ENCODE data around the gene IL32.
"Not testable (repeated sequence)": the region's sequence is repeated elsewhere in the genome, so short reads cannot be mapped to it uniquely, and the experiment has no call there.

DNA sequence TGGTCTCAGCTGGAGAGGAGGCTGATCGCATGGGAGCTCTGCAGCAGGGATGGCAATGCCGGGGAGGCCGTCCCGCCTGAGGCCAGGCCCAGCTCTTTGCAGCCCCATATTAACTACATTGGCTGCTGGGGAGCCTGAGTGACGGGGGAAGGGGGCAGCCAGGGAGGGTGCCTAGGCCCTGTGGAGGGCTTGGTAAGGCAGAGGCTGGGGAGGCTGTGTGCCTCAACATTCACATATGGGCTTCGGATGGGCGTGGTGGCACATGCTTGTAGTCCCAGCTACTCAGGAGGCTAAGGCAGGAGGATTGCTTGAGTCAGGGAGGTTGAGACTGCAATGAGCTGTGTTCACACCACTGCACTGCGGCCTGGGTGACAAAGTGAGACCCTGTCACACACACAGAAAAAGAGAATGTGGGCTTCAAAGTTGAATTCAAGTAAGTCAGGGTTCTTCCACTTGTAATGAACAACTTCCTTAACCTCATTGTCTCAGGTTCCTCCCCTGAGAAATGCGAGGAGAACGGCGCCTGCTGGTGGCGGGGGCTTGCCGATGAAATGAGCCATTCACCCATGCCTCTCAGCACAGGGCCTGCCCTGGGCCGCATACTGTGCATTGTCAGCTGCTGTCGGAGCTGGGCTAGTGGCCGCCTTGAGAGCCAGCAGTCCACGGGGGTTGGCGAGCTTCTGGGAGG, 7.3 kb downstream of the IL32 start:
- TF ChIP-seq, protein P1, sequence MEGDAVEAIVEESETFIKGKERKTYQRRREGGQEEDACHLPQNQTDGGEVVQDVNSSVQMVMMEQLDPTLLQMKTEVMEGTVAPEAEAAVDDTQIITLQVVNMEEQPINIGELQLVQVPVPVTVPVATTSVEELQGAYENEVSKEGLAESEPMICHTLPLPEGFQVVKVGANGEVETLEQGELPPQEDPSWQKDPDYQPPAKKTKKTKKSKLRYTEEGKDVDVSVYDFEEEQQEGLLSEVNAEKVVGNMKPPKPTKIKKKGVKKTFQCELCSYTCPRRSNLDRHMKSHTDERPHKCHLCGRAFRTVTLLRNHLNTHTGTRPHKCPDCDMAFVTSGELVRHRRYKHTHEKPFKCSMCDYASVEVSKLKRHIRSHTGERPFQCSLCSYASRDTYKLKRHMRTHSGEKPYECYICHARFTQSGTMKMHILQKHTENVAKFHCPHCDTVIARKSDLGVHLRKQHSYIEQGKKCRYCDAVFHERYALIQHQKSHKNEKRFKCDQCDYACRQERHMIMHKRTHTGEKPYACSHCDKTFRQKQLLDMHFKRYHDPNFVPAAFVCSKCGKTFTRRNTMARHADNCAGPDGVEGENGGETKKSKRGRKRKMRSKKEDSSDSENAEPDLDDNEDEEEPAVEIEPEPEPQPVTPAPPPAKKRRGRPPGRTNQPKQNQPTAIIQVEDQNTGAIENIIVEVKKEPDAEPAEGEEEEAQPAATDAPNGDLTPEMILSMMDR (IDR thresholded peaks at IDR 0.05), result peak in 3 of 6 experiments; percentile 14 to 17 (median 15)
- not testable (repeated sequence) for TF ChIP-seq POLR2A (IDR thresholded peaks at IDR 0.05)

All from Peyer's patch (tissue), 4 donors.